B cell (primary cell): ENCODE data around the gene RGSL1. TPM values are rescaled to one million over a fixed set of nuclear protein-coding genes. Genes with fewer than 3 reads are reported as not detected.

Experiments
- ATAC-seq: fragments of 200-7000 bp; cut with Tn5 transposase; one replicate; pipeline ENCODE4 v1.10.0; 2021; ENCODE audit warnings: low read depth, mild to moderate bottlenecking, moderate number of reproducible peaks, moderate library complexity
- CTCF ChIA-PET: fragments of 350-600 bp; sonication (Branson Sonifier 250); formaldehyde crosslinking; loops from one replicate; lab custom pipeline; 2021; ENCODE audit warnings: antibody characterized with exemption, inconsistent platforms; lab: Charles Lee
- POLR2A ChIA-PET: fragments of 350-600 bp; sonication (Branson Sonifier 250); formaldehyde crosslinking; loops from one replicate; lab custom pipeline; 2021; ENCODE audit warnings: antibody characterized with exemption; lab: Charles Lee
- DNase-seq: peaks from one replicate; pipeline ENCODE4 v3.0.0; 2013
- H2AFZ ChIP-seq: 2 replicates; pipeline ENCODE4 v1.6.1; 2012; ENCODE audit warnings: mild to moderate bottlenecking, low read depth, low read length; ENCODE audit not compliant: insufficient read depth, poor library complexity, severe bottlenecking
- H3K27ac ChIP-seq, 2 donors: 1 replicate in 1 of 2; 2 replicates in 1 of 2; pipeline ENCODE4 v1.5.1; 2012 to 2013; ENCODE audit warnings: low read length in 2 of 2, mild to moderate bottlenecking in 2 of 2, moderate library complexity in 1 of 2
- H3K27me3 ChIP-seq, 4 experiments: fragments of 200-600 bp in 1 of 4; sonication (generic) in 1 of 4; replicated peaks in 1 of 4; 1 replicate in 2 of 4; 2 replicates in 2 of 4; pipeline versions ENCODE4 v1.6.1 to v1.7.0; 2013 to 2016; ENCODE audit warnings: low read length in 3 of 4, mild to moderate bottlenecking in 2 of 4, mixed read lengths in 1 of 4, moderate library complexity in 1 of 4; ENCODE audit not compliant: insufficient read depth in 4 of 4, control insufficient read depth in 3 of 4; ENCODE audit errors: control extremely low read depth in 1 of 4
- H3K36me3 ChIP-seq, 2 experiments: replicated peaks in 1 of 2; 1 replicate in 1 of 2; 2 replicates in 1 of 2; pipeline versions ENCODE4 v1.6.1 to v1.7.1; 2013; ENCODE audit warnings: low read length in 1 of 2; ENCODE audit not compliant: insufficient read depth in 2 of 2, control insufficient read depth in 1 of 2; ENCODE audit errors: control extremely low read depth in 1 of 2, extremely low read depth in 1 of 2
- H3K4me1 ChIP-seq, 2 donors: fragments of 200-600 bp in 1 of 2; sonication (generic) in 1 of 2; 1 replicate in 1 of 2; 2 replicates in 1 of 2; pipeline versions ENCODE4 v1.5.1 to v1.6.1; 2013 to 2017; ENCODE audit warnings: low read length in 2 of 2; ENCODE audit not compliant: control insufficient read depth in 2 of 2, insufficient read depth in 2 of 2
- H3K4me2 ChIP-seq: replicated peaks from 2 replicates; pipeline ENCODE3; 2012; ENCODE audit warnings: mild to moderate bottlenecking, low read depth, low read length; ENCODE audit not compliant: poor library complexity, severe bottlenecking
- H3K4me3 ChIP-seq, 5 experiments: fragments of 200-600 bp in 1 of 5; sonication (generic) in 1 of 5; 1 replicate in 3 of 5; 2 replicates in 2 of 5; pipeline versions ENCODE4 v1.5.1 to v1.7.0; 2011 to 2016; ENCODE audit warnings: low read length in 4 of 5, mild to moderate bottlenecking in 4 of 5, low read depth in 2 of 5, control low read depth in 1 of 5, moderate library complexity in 1 of 5; ENCODE audit not compliant: insufficient read depth in 1 of 5; ENCODE audit errors: control extremely low read depth in 1 of 5, extremely low read depth in 1 of 5
- H3K79me2 ChIP-seq: fragments of 200-600 bp; sonication (generic); one replicate; pipeline ENCODE4 v1.6.0; 2016; ENCODE audit warnings: low read length; ENCODE audit not compliant: control insufficient read depth, insufficient read depth
- H3K9ac ChIP-seq: fragments of 200-600 bp; sonication (generic); 2 replicates; pipeline ENCODE4 v1.6.1; 2017; ENCODE audit warnings: mild to moderate bottlenecking, low read length, moderate library complexity
- H3K9me3 ChIP-seq, 3 donors: one replicate each; pipeline versions ENCODE4 v1.6.1 to v1.7.1; 2013; ENCODE audit warnings: low read length in 2 of 3; ENCODE audit not compliant: control insufficient read depth in 2 of 3, insufficient read depth in 1 of 3; ENCODE audit errors: control extremely low read depth in 1 of 3
- H4K20me1 ChIP-seq: 2 replicates; pipeline ENCODE4 v1.6.0; 2012; ENCODE audit warnings: mild to moderate bottlenecking, low read length; ENCODE audit not compliant: insufficient read depth, control insufficient read depth, poor library complexity, severe bottlenecking
- H3K27ac Mint-ChIP-seq: one replicate; pipeline ENCODE4 v1.8.0; 2021; ENCODE audit warnings: mixed read lengths
- H3K27me3 Mint-ChIP-seq: one replicate; pipeline ENCODE4 v1.8.0; 2021; ENCODE audit warnings: mixed read lengths
- H3K4me1 Mint-ChIP-seq: one replicate; pipeline ENCODE4 v1.8.0; 2021; ENCODE audit warnings: mixed read lengths
- H3K4me3 Mint-ChIP-seq: one replicate; pipeline ENCODE4 v1.8.0; 2021; ENCODE audit warnings: mixed read lengths
- H3K9me3 Mint-ChIP-seq: one replicate; pipeline ENCODE4 v1.8.0; 2022; ENCODE audit warnings: mixed read lengths; ENCODE audit not compliant: insufficient read depth
- EZH2 ChIP-seq: IDR thresholded peaks from 2 replicates; pipeline ENCODE4 v1.6.1; 2012; ENCODE audit warnings: borderline replicate concordance, low read depth, mild to moderate bottlenecking, moderate library complexity, low read length; ENCODE audit not compliant: insufficient read depth, poor library complexity, severe bottlenecking
- WGBS: methylation state at CpG from one replicate; pipeline ENCODE4 v1.1.5; 2013; ENCODE audit warnings: missing lambda C conversion rate; ENCODE audit not compliant: insufficient coverage; 5-methylcytosine and 5-hydroxymethylcytosine counted together
- intact Hi-C: fragments of 100-400 bp; cut with micrococcal nuclease; formaldehyde crosslinking; loops from one replicate; pipeline ENCODE4 v1.10.0; 2022
- polyA plus RNA-seq: library from polyadenylated mRNA; depleted of rRNA; stranded (reverse); fragments of >200 nt; gene quantifications from 2 replicates; pipeline ENCODE4 v1.2.3, GENCODE V29; 2012
- total RNA-seq, 2 donors: library from RNA; stranded (reverse); fragments of 120-200 nt in 1 of 2; gene quantifications; 1 replicate in 1 of 2; 2 replicates in 1 of 2; pipeline versions ENCODE4 v1.2.3 to v1.2.4, GENCODE V29; 2013 to 2022
- TF ChIP-seq, protein P1 (sequence below): fragments of 200-600 bp; IDR thresholded peaks from one replicate; pipeline ENCODE4 v1.8.0; 2022; ENCODE audit warnings: antibody characterized with exemption, mild to moderate bottlenecking

The RGSL1 gene
- total and polyA plus RNA-seq, 2 donors (not counting 1 experiment from before 2014, with no cell fraction given): not detected

DNA sequence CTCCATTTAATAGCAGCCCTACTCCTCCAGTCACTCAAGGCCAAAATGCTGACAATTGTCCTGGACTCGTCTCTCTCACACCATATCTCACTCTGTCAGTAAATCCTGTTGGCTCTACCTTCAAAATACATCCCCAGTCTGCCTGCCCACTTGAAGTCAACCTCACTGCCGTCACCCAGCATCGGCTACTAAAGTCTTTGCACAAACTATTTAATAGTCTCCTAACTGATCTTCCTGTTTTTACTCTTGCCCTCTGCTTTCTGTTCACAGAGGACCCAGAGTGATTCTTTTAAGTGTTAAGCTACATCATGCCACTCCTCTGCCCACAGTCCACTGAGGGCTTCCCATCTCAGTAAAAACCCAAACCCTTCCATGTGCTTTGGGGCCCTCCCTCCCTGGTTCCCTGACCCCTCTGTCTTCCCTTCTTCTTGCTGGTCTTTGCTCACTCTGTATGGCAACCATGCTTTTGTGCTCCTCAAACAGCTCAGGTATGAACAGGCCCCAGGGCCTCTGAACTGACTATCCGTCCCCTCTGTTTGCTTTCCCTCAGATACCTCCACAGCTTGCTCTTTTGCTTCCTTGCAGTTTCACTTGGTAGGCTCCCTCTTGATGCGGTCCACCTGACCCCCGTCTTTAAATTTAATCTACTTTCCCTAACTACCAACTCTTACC is 120.1 kb downstream of the RGSL1 start:
- ChIA-PET POLR2A (interaction anchor here (1.4 kb wide), 1 partner anchor 18 kb away, joined by 3 read pairs; no protein-coding TSS in a partner anchor), CTCF (interaction anchor here (0.7 to 3.3 kb wide), 7 partner anchors 18 to 215 kb away, joined by 3 to 22 read pairs (median 5); no protein-coding TSS in a partner anchor)
- peak overlapping the region; percentile 35 for H3K4me2 ChIP-seq
- H3K9ac ChIP-seq: no peak overlapping the region
- H3K4me1 Mint-ChIP-seq: peaks cover 18% of the 10 kb centered on the region
- 55% methylated on average over 5 of the region's 6 CpGs for WGBS
- H3K9me3 Mint-ChIP-seq: no peaks in the 10 kb centered on the region
- DNase-seq (peak; percentile 31), ATAC-seq (peak; percentile 40)
- peaks cover 26 to 39% of the 10 kb centered on the region in 2 donors for H3K4me1 ChIP-seq
- H3K4me3 ChIP-seq: no peak overlapping the region
- no peaks in the 10 kb centered on the region for H4K20me1 ChIP-seq
- no peaks in the 10 kb centered on the region for H3K9me3 ChIP-seq
- H3K4me3 Mint-ChIP-seq: no peak overlapping the region
- no peaks in the 10 kb centered on the region for H3K27me3 Mint-ChIP-seq
- H2AFZ ChIP-seq: peak overlapping the region; percentile 54
- H3K36me3 ChIP-seq: peaks cover 0 to 26% of the 10 kb centered on the region in 2 experiments
- intact Hi-C loops: loop anchor here (2.0 kb wide), 1 partner anchor 19 kb away; the partner anchor contains the start of gene RNASEL
- no peak for TF ChIP-seq EZH2
- TF ChIP-seq, protein P1, sequence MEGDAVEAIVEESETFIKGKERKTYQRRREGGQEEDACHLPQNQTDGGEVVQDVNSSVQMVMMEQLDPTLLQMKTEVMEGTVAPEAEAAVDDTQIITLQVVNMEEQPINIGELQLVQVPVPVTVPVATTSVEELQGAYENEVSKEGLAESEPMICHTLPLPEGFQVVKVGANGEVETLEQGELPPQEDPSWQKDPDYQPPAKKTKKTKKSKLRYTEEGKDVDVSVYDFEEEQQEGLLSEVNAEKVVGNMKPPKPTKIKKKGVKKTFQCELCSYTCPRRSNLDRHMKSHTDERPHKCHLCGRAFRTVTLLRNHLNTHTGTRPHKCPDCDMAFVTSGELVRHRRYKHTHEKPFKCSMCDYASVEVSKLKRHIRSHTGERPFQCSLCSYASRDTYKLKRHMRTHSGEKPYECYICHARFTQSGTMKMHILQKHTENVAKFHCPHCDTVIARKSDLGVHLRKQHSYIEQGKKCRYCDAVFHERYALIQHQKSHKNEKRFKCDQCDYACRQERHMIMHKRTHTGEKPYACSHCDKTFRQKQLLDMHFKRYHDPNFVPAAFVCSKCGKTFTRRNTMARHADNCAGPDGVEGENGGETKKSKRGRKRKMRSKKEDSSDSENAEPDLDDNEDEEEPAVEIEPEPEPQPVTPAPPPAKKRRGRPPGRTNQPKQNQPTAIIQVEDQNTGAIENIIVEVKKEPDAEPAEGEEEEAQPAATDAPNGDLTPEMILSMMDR: no peak
- H3K27ac Mint-ChIP-seq: no peak overlapping the region
- H3K79me2 ChIP-seq: no peaks in the 10 kb centered on the region
- H3K27ac ChIP-seq: peak overlapping the region; percentile 65 to 72
- H3K27me3 ChIP-seq: no peaks in the 10 kb centered on the region

DNA sequence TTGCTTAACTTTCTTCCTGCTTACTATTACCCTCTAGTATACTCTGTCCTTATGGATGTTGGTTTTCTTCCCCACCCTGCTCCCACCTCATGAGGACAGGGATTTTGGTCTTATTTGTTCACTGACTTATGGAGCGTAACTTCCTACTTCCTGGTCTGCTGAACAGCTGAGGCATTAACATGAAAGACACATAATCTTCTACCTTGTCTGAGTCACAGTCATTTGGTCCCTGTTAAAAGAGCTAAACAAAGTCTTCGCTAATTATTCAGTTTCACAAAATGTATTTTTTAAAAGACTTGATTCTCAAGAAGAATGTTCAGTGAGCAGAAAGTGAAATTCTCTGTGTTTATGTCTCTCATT is 120.6 kb downstream of the RGSL1 start:
- Histone ChIP-seq H4K20me1 (no peaks in the 10 kb centered on the region), H3K4me2 (peak overlapping the region; percentile 35), H3K4me1 (peaks cover 26 to 39% of the 10 kb centered on the region in 2 donors), H3K9ac (peak overlapping the region; percentile 9), H3K36me3 (peaks cover 0 to 31% of the 10 kb centered on the region in 2 experiments), H3K79me2 (no peaks in the 10 kb centered on the region), H3K27ac (peak overlapping the region; percentile 65 to 72), H3K4me3 (no peak overlapping the region), H3K9me3 (no peaks in the 10 kb centered on the region), H2AFZ (peak overlapping the region; percentile 54), H3K27me3 (no peaks in the 10 kb centered on the region)
- intact Hi-C loops: loop anchor here (2.0 kb wide), 1 partner anchor 18 kb away; the partner anchor contains the start of gene RNASEL
- CTCF ChIA-PET: interaction anchor here (0.7 to 3.3 kb wide), 5 partner anchors 18 to 214 kb away, joined by 3 to 22 read pairs (median 5); no protein-coding TSS in a partner anchor
- peak; percentile 34 for DNase-seq
- TF ChIP-seq, protein P1: no peak
- no peak for TF ChIP-seq EZH2
- no peak overlapping the region for H3K27ac Mint-ChIP-seq
- H3K4me1 Mint-ChIP-seq: peaks cover 15% of the 10 kb centered on the region
- peak; percentile 21 for ATAC-seq
- H3K4me3 Mint-ChIP-seq: no peak overlapping the region
- H3K27me3 Mint-ChIP-seq: no peaks in the 10 kb centered on the region
- POLR2A ChIA-PET: interaction anchor here (0.7 to 1.4 kb wide), 2 partner anchors 18 to 212 kb away, joined by 3 to 4 read pairs; no protein-coding TSS in a partner anchor
- no peaks in the 10 kb centered on the region for H3K9me3 Mint-ChIP-seq
- WGBS: 45% methylated on average over 1 of the region's 2 CpGs
